Spleen (tissue), 7 donors: Measurements from ENCODE around the gene RAET1L.

Experiments
- POLR2A ChIP-seq, 3 donors: fragments of 450-650 bp; IDR thresholded peaks; one replicate each; pipeline ENCODE4 v1.5.1; 2017; ENCODE audit warnings: antibody characterized with exemption in 3 of 3, mild to moderate bottlenecking in 1 of 3
- POLR2AphosphoS5 ChIP-seq, 3 donors: sonication (generic); formaldehyde crosslinking; IDR thresholded peaks; one replicate each; pipeline ENCODE4 v1.5.1; 2017; ENCODE audit warnings: antibody characterized with exemption in 3 of 3
- TF ChIP-seq, protein P1 (sequence below), 11 experiments: fragments of 200-600 bp in 7 of 11; fragments of 450-650 bp in 4 of 11; sonication (generic) in 4 of 11; IDR thresholded peaks in 8 of 11; conservative IDR thresholded peaks in 3 of 11; 1 replicate in 7 of 11; 2 replicates in 4 of 11; pipeline versions ENCODE4 v1.4.0 to v1.8.0; 2016 to 2021; ENCODE audit warnings: antibody characterized with exemption in 11 of 11, inconsistent platforms in 4 of 11, mild to moderate bottlenecking in 1 of 11
- donor health status: DM: no; HTN: no; CAD: no; lungs with moderate emphysema.
- donor health status: DM: no; HTN: no; CAD: no.
- donor health status: DM: no; HTN: no; CAD: no.

DNA sequence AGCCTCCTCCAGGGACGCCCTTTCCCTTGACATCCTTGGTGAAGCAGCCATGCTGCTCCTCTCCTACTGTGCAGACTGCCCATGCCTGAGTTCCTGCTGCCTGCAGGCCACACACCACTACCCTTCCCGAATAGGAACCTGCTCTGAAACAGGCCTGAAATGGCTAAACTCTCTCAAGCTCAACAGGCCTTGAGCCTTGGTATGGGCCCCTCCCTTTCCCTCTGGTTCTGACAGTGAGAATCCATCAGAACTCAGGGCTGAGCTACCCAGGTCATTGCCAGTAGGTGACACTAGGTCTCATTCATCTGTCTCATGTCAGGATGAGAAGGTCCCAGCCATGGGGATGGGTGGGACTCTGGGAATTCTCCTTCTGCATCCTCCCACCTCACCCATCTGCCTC is 25.7 kb downstream of the RAET1L start:
- no peak for TF ChIP-seq POLR2AphosphoS5 (IDR thresholded peaks at IDR 0.05)
- TF ChIP-seq, protein P1, sequence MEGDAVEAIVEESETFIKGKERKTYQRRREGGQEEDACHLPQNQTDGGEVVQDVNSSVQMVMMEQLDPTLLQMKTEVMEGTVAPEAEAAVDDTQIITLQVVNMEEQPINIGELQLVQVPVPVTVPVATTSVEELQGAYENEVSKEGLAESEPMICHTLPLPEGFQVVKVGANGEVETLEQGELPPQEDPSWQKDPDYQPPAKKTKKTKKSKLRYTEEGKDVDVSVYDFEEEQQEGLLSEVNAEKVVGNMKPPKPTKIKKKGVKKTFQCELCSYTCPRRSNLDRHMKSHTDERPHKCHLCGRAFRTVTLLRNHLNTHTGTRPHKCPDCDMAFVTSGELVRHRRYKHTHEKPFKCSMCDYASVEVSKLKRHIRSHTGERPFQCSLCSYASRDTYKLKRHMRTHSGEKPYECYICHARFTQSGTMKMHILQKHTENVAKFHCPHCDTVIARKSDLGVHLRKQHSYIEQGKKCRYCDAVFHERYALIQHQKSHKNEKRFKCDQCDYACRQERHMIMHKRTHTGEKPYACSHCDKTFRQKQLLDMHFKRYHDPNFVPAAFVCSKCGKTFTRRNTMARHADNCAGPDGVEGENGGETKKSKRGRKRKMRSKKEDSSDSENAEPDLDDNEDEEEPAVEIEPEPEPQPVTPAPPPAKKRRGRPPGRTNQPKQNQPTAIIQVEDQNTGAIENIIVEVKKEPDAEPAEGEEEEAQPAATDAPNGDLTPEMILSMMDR (IDR thresholded peaks at IDR 0.05 in 8 of 11, conservative IDR thresholded peaks at IDR 0.05 in 3 of 11) = no peak
- TF ChIP-seq POLR2A (IDR thresholded peaks at IDR 0.05) = no peak
